Measurements from ENCODE around the gene ABHD2. TPM values are rescaled to one million over a fixed set of nuclear protein-coding genes. Genes with fewer than 3 reads are reported as not detected.

The ABHD2 gene
- total RNA-seq, 1 experiment from 2014 or later: 15.6 TPM

DNA sequence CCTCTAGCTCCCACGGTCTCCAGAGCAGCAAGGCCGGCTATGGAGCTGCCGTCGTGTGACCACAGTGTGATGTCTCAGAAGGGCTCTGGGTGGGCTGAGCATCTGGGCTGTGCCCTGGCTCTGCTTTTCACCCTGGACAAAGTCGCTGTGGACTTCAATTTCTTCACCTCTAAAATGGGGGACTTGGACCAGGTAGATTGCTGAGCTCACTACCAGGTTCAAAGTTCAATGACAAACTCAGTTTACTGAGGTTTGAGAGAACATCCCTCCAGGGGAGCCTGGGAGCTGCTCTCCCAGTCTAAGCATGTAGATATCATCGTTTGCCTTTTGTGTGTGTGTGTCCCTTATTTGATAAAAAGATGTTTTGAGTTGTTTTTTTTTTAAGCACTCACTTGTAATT, 108.0 kb downstream of the ABHD2 start:
- H3K4me2 ChIP-seq (ENCODE audit: insufficient read depth, insufficient read length, low read length): no peak overlapping the region
- H2BK5ac ChIP-seq (ENCODE audit: insufficient read length, low read length): no peak overlapping the region
- TF ChIP-seq CTCF (conservative IDR thresholded peaks at IDR 0.05): no peak
- H3K27me3 ChIP-seq (ENCODE audit: insufficient read depth, low read length): no peaks in the 10 kb centered on the region
- H3K14ac ChIP-seq (ENCODE audit: insufficient read depth, low read length): no peak overlapping the region
- no peaks in the 10 kb centered on the region for H3K9me3 Mint-ChIP-seq
- no peak overlapping the region for H2BK12ac ChIP-seq (ENCODE audit: insufficient read length, low read depth, low read length)
- H3K23me2 ChIP-seq (ENCODE audit: insufficient read length, low read depth, low read length, poor library complexity, severe bottlenecking): peaks cover 4% of the 10 kb centered on the region
- H3K79me2 ChIP-seq (ENCODE audit: insufficient read depth, low read length): no peaks in the 10 kb centered on the region
- H3T11ph ChIP-seq (ENCODE audit: low read length): no peak overlapping the region
- peaks cover 7 to 13% (median 9%) of the 10 kb centered on the region in 3 experiments; a peak in 5 of 7 replicates for H3K36me3 Mint-ChIP-seq (ENCODE audit: insufficient read depth in 1 of 3, low read depth in 3 of 3)
- no peak overlapping the region for H3K23ac ChIP-seq (ENCODE audit: insufficient read length, low read depth, low read length)
- H3K4me3 Mint-ChIP-seq: no peak overlapping the region
- no peak overlapping the region for H2BK20ac ChIP-seq (ENCODE audit: low read depth, low read length, poor library complexity, severe bottlenecking)
- DNase-seq: no peak
- H2BK120ac ChIP-seq (ENCODE audit: low read depth, low read length, poor library complexity, severe bottlenecking): no peak overlapping the region
- no peak overlapping the region for H2AFZ ChIP-seq (ENCODE audit: low read length)
- H3K27ac ChIP-seq (ENCODE audit: insufficient read length, low read depth, low read length): no peak overlapping the region
- peaks cover 7% of the 10 kb centered on the region for H3K4me1 ChIP-seq (ENCODE audit: insufficient read depth, low read length)
- H4K91ac ChIP-seq (ENCODE audit: insufficient read length, low read depth, low read length): no peak overlapping the region
- H2AK5ac ChIP-seq (ENCODE audit: insufficient read length, low read length): no peak overlapping the region
- H3K4ac ChIP-seq (ENCODE audit: low read depth, low read length): no peak overlapping the region
- no peak overlapping the region for H4K5ac ChIP-seq (ENCODE audit: insufficient read length, low read depth, low read length)
- peak overlapping the region in 2 of 3 experiments; percentile 70 to 82; a peak in 1 of 7 replicates for H3K27ac Mint-ChIP-seq
- WGBS (ENCODE audit: extremely low coverage, insufficient read length, low lambda C conversion rate): no CpG with 5 or more reads among the region's 6 CpGs
- no peaks in the 10 kb centered on the region for H3K9me3 ChIP-seq (ENCODE audit: control insufficient read depth, low read depth, low read length)
- no peak overlapping the region for H4K8ac ChIP-seq (replicated peaks; ENCODE audit: insufficient read length, low read depth, low read length)
- no peaks in the 10 kb centered on the region for H3K79me1 ChIP-seq (ENCODE audit: insufficient read depth, low read depth, low read length, poor library complexity, severe bottlenecking)
- no peak overlapping the region for H3K9ac ChIP-seq (ENCODE audit: extremely low read depth, insufficient read length, low read length)
- H3K4me1 Mint-ChIP-seq: peaks cover 42 to 52% of the 10 kb centered on the region in 2 experiments
- no peaks in the 10 kb centered on the region for H3K27me3 Mint-ChIP-seq (ENCODE audit: low read depth)
- H2BK15ac ChIP-seq (ENCODE audit: low read depth, low read length): no peak overlapping the region
- no peak overlapping the region for H3K18ac ChIP-seq (ENCODE audit: insufficient read length, low read depth, low read length)
- H4K20me1 ChIP-seq (ENCODE audit: control insufficient read depth, insufficient read depth, insufficient read length): no peaks in the 10 kb centered on the region
- no peak overlapping the region for H3K56ac ChIP-seq (ENCODE audit: insufficient read length, low read depth, low read length)
